CD4-positive, alpha-beta T cell treated with Interleukin-1 beta for 1 hour (primary cell): ENCODE results near the gene CACNA2D3.

Experiments used
- DNase-seq, 2 donors: peaks; one replicate each; pipeline ENCODE4 v3.0.0-alpha.2; 2020 to 2022

CACNA2D3 gene

DNA sequence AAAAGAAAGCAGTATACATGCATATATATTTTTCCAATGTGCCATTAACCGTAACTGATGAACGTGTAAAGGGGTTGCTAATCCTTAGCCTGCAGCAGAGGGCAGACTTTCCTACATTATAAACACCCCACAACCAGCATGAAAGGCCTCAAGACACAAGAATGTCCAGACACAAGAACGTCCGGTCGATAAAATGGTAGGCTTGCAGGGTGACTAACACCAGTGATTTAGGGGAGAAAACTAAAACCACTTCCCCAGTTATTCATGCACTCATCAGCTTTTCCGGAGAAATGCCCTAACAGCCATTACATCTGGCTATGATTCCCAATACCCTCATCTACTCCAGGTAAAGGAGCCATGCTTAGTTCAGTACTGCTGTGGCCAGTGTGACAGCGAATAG lies 748.1 kb downstream of the CACNA2D3 start:
- DNase-seq = no peak

DNA sequence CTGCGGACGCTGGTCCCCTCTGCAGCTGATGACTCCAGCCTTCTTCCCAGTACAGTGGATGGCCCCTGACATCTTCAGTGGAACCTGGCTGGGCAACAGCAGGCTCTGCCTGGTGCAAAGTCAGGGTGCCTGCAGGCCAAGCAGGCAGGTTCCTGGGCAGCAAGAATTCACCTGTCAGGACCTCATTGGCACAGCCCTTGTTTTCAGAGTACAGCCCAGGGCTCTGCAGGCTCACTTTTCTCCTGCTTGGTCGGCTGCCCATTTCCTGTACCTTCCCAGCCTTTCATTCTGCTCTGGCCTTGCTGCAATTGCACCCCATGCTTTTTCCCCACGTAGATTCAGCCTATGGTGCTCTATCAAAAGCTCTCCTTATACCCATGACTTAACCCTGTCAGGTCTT lies 749.5 kb downstream of the CACNA2D3 start:
- DNase-seq = no peak

- no peak for DNase-seq
These were observed 751.0 kb downstream of the CACNA2D3 start for GRCh38 chr3:54873059-54874010.

DNA sequence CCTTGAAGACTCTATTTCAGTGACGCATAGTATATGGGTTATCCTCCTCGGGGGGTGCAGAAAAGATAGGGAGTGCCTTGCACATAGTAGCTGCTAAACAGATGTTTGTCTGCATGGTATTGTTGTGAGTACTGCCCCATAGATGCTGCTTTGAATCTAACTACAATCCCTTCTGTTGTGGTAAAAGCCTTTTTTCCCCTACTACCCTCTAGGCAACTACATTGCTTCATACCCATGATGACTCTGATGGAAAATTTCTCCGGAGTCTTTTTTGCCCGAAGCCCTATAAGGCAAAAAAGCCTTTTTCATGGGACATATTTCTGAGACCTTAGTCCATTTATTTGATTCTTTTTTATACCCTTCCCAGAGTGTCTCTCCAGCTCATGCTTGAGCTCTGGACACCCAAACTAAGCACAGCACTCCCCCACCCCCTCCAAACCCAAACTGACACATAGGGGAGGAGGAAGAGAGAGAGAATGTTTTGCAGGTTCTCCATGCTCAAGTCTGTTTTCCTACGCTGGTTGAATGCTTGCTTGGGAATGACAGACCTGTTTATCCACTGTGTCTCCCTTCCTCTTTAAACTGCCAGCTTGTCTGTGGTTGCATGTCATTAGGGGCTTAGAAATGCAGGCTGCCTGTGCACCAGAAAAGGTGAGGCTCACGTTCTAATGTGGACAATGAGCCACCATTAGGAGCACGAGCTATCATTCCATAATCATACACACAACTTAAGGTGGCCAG lies 752.6 kb downstream of the CACNA2D3 start:
- DNase-seq = no peak

GRCh38 chr3:54875596-54876268 lies 753.4 kb downstream of the CACNA2D3 start:
- no peak for DNase-seq

GRCh38 chr3:54876694-54877093 lies 754.3 kb downstream of the CACNA2D3 start:
- no peak for DNase-seq

DNA sequence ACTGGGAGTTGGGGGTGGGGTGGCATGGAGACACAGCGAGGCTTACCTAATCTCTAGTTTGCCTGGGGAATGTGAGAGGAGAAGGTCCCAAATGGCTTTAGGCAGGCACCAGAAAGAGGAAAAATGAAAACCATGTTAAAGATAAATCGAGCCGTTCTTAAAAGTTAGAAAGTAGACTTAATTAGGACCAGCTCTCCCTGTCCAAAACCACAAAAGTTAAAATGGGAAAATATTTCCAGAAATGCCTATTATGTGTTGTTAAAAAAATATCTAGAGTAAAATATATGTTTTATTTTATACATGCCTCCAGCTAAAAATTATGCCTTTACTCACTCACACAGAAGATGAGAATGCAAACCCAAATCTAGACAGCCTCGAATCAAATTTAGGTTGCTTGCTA lies 755.4 kb downstream of the CACNA2D3 start:
- no peak for DNase-seq

DNA sequence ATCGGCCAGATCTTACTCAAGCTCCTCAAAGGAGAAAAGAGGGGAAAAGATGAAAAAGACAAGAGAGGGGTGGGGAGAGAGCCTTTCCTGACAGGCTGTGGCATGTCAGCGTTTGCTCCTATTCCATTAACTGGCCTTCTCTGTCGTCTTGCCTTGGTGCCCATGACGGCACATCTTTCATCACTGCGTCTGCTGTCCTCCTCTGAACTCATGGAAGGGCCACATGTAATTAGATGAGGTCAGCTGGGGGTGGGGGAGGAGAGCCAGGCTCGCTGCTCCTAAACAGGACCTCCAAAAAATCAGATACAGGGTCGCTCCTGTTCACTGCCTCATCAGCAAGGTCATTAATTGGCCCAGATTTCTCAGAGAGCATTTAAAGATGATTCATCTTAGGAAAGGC lies 755.8 kb downstream of the CACNA2D3 start:
- no peak for DNase-seq

GRCh38 chr3:54882129-54882833 lies 759.9 kb downstream of the CACNA2D3 start:
- DNase-seq = no peak

GRCh38 chr3:54888162-54888561 lies 765.8 kb downstream of the CACNA2D3 start:
- no peak for DNase-seq

DNA sequence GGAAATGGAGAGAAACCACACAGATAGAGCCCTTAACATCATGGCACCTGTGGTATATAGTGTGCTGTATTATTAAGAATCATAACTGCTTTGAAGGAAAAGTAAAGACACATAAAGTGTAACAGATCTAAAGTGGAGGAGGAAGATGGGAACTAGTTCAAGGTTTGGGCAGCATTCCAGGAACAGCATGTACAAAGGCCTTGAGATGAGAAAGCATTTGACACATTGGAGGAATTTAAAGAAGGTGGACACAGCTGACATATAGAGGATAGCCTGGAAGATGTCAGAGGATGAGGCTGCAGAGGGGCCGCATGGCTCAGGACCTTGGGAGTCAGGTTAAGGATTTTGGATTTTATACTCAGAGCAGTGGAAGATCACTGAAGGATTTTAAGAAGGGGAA lies 766.5 kb downstream of the CACNA2D3 start:
- DNase-seq = no peak

- DNase-seq = no peak
These were observed 767.4 kb downstream of the CACNA2D3 start for GRCh38 chr3:54889731-54890130.

GRCh38 chr3:54891540-54891897 lies 769.2 kb downstream of the CACNA2D3 start:
- no peak for DNase-seq

DNA sequence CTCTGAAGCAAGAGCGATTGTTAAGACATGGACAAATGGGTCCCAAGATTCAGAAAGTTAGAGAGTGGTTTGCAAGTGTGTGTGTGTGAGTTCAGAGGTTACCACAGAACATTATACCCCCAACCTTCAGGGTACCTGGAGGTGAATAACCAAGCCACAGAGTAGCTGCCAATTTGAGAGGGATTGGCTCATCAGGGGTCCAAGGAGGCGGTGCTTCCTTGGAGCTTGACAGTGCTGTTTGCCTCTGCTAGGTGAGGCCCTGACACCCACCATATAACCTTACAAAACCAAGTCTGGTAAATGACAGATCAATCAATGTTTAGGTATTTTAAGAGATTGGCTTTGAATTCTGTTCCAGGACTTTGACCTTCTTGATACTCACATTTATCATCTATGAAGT lies 769.8 kb downstream of the CACNA2D3 start:
- DNase-seq = no peak

DNA sequence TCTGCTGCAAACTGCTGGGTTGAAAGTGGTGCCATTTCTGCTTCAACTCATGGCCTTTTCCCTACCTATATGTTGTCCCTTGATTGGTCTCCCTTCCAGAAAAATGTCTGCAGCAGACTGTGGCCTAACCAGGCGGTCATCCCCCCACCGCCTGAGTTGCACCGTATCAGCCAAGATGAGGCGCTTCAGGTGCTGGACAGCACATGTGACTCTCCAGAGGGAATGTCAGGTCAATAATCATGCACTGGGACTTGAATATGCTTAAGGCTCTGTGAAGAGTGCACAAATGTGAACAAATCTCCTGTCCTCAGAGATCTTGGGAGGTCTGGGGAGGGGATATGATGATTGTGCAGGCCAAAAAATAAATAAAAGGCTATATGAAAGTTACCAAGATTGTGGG lies 773.3 kb downstream of the CACNA2D3 start:
- DNase-seq = no peak

- no peak for DNase-seq
These were observed 774.8 kb downstream of the CACNA2D3 start for GRCh38 chr3:54897028-54897711.

DNA sequence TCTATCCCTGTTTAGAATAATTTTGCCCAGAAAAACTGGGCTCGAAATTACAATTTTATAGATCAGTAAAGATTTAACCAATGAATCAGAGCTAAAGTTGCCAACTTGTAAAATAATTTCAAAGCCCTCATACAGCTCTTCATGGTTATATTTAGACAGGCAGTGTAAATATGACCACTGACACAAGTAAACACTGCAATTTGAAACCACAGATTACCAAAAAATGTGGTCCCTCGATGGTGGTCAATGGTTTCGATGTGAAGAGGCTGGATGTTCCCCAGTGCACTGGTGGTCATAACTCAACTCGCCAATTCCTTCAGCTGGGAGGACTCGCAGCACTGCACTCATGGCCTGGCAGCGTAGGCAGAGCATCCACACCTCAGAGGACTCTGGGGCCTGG lies 776.9 kb downstream of the CACNA2D3 start:
- no peak for DNase-seq

DNA sequence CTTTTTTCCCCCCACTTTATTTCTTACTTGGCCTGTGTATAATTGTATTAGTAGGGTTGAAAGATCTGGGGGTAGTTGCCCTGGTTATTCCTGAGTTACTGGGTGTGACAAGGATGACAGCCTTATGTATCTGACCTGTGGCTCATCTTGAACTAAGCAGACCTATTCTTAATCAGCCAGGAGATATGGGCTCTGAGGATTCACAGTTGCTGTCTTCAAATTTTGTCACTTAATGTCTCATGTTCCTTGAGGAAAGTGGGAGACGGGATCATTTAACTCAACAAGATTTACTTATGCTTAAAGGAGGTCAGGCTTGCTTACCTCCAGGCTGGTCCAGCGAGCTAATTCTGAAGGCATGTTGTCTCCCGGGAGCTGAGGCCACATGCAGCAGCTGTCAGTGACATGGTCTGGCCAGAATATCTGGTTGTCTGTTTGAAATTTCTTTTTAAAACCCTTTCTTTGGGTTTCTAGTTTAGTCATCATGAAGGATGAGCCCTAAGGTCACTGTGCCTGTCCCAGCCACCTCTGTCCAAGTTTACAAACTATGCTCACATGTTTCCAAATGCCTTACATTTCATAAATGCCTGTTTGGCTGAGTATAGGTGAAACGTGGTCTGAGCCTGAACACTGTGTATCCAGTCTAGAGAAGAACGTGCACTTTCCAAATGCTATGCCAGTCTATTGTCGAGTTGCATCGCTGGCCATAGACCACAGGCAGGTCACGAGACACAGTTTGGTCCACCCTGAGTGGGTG lies 778.7 kb downstream of the CACNA2D3 start:
- no peak for DNase-seq

GRCh38 chr3:54901906-54902685 lies 779.7 kb downstream of the CACNA2D3 start:
- no peak for DNase-seq

- no peak for DNase-seq
These were observed 783.0 kb downstream of the CACNA2D3 start for GRCh38 chr3:54905261-54905888.
